Suppressor macrophage treated with lipopolysaccharide for 1 hour (primary cell): ENCODE data around the gene NCOA3.
A peak's percentile ranks its signal among the peaks of the same experiment; 100 is the strongest.

Source experiments
- DNase-seq, 3 donors: peaks; one replicate each; pipeline ENCODE4 v3.0.0-alpha.2; 2020 to 2022

NCOA3 gene

DNA sequence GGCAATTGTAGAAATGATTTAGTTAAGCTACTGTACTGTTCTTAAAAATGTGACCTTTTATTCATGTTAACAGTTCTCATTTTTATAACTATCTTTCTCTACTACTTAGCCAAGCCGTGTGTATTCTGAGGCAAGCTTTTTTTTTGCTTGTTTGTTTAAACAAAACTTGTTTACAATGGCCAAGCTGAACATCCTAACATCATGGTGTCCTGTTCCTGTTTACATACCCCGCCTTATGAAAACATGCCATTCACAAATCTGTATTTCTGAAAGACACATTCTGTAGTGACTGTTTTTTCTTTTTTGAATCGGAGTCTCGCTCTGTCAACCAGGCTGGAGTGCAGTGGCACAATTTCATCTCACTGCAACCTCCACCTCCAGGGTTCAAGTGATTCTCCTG is 140.9 kb downstream of the NCOA3 start:
- no peak for DNase-seq

GRCh38 chr20:47645632-47646031 is 143.9 kb downstream of the NCOA3 start:
- DNase-seq: no peak

GRCh38 chr20:47647994-47648393 is 146.3 kb downstream of the NCOA3 start:
- no peak for DNase-seq

- no peak for DNase-seq
Observed at GRCh38 chr20:47648943-47649342, 147.3 kb downstream of the NCOA3 start.

DNA sequence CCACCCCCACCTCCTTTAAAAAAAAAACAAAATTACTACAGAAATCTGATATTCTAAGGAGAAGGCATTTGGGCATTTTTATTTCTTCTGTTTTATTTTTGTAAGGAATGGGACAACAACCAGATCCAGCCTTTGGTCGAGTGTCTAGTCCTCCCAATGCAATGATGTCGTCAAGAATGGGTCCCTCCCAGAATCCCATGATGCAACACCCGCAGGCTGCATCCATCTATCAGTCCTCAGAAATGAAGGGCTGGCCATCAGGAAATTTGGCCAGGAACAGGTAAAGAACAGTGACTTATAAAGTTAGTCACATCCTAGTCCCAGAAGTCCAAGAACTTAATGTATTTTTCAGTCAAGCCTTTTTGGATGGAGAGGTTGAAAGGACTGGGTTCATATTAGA is 150.6 kb downstream of the NCOA3 start:
- no peak for DNase-seq

DNA sequence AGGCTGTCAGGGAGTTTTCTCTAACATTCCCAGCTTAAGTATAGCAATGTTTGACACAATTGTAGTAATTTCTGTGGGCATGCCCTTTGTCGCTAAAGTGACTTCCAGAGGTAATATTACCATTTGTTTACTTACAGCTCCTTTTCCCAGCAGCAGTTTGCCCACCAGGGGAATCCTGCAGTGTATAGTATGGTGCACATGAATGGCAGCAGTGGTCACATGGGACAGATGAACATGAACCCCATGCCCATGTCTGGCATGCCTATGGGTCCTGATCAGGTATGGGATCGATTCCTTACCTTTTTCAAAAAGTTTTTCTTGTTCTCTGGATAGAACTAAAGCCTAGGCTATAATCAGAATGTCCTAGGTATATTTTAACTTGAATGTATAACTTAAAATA is 151.1 kb downstream of the NCOA3 start:
- no peak for DNase-seq

GRCh38 chr20:47653869-47654268 is 152.2 kb downstream of the NCOA3 start:
- no peak for DNase-seq

DNA sequence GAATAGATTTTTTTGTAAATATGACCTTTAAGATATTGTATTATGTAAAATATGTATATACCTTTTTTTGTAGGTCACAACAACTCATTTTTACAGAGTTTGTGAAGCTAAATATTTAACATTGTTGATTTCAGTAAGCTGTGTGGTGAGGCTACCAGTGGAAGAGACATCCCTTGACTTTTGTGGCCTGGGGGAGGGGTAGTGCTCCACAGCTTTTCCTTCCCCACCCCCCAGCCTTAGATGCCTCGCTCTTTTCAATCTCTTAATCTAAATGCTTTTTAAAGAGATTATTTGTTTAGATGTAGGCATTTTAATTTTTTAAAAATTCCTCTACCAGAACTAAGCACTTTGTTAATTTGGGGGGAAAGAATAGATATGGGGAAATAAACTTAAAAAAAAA is 152.7 kb downstream of the NCOA3 start:
- DNase-seq: no peak

- no peak for DNase-seq
Observed at GRCh38 chr20:47655635-47656034, 153.9 kb downstream of the NCOA3 start.

DNA sequence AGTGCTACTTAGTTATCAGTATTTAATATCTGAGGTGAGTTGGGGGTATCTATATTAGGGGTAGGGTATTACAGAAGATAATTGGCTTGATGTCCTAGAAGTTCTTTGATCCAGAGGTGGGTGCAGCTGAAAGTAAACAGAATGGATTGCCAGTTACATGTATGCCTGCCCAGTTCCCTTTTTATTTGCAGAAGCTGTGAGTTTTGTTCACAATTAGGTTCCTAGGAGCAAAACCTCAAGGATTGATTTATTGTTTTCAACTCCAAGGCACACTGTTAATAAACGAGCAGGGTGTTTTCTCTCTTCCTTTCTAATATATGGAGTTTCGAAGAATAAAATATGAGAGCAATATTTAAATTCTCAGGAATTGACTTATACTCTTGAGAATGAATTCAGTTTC is 154.6 kb downstream of the NCOA3 start:
- peak in 2 of 3 donors; percentile 18 to 39 for DNase-seq

GRCh38 chr20:47659904-47660601 is 158.4 kb downstream of the NCOA3 start:
- no peak for DNase-seq

- DNase-seq: no peak
Observed at GRCh38 chr20:47660602-47660905, 158.9 kb downstream of the NCOA3 start.

DNA sequence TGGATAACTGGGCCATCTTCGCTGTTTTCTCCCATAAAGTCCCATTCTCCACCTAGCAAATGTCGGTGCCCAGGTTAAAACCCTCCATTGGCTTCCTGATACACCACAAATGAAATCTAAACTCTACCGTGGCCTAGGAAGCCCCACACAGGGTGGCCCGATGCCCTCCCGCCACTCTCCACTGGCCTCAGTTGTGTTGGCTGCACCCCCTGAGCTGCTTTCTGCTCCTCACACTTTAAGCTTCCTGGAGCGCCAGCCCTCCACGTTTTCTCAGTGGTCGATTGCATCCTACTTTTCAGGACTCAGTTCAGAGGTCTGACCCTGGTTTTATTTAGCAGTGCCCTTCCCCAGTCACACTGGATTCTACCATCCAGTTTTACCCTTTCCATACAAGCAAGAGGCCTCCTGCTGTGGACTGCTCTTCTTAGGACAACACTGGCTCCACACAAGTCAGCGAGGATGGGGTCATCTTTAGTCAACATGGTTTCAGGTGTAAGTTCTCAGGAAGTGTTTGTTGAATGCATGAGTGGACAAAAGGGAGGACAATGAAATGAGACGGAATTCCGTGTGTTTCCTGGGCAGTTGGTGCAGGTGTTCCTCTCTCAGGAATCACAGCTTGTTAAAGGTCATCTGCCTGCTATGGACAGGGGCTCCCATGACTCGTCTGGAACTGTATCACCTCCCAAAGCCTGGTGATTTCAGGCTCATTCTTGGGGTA is 159.5 kb downstream of the NCOA3 start:
- DNase-seq: no peak

- DNase-seq: no peak
Observed at GRCh38 chr20:47661714-47662113, 160.0 kb downstream of the NCOA3 start.

- DNase-seq: no peak
Observed at GRCh38 chr20:47662483-47663353, 161.0 kb downstream of the NCOA3 start.

GRCh38 chr20:47663354-47664067 is 161.8 kb downstream of the NCOA3 start:
- DNase-seq: peak; percentile 71 to 84 (median 82)

DNA sequence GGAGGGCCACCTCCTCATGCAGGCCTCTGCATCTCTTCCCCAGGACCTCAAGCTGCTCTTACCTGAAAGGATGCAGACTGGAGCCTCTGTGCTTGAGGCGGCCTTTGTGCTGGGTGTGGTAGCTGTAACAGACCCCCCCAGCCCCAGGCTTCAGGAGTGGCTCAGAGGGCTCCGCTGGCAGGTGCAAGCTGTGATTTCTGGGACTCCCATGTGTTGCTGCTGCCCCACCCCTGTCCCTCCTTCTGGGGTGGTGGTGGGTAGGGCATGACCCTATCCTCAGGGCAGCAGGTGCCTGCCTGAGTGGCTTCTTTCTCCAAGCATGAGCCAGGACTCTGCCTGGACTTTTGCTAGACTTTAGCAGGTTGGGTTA is 162.4 kb downstream of the NCOA3 start:
- no peak for DNase-seq

GRCh38 chr20:47664744-47665143 is 163.1 kb downstream of the NCOA3 start:
- DNase-seq: no peak

- no peak for DNase-seq
Observed at GRCh38 chr20:47665221-47665991, 163.7 kb downstream of the NCOA3 start.

- DNase-seq: no peak
Observed at GRCh38 chr20:47666304-47666703, 164.6 kb downstream of the NCOA3 start.

- DNase-seq: no peak
Observed at GRCh38 chr20:47667086-47667485, 165.4 kb downstream of the NCOA3 start.

DNA sequence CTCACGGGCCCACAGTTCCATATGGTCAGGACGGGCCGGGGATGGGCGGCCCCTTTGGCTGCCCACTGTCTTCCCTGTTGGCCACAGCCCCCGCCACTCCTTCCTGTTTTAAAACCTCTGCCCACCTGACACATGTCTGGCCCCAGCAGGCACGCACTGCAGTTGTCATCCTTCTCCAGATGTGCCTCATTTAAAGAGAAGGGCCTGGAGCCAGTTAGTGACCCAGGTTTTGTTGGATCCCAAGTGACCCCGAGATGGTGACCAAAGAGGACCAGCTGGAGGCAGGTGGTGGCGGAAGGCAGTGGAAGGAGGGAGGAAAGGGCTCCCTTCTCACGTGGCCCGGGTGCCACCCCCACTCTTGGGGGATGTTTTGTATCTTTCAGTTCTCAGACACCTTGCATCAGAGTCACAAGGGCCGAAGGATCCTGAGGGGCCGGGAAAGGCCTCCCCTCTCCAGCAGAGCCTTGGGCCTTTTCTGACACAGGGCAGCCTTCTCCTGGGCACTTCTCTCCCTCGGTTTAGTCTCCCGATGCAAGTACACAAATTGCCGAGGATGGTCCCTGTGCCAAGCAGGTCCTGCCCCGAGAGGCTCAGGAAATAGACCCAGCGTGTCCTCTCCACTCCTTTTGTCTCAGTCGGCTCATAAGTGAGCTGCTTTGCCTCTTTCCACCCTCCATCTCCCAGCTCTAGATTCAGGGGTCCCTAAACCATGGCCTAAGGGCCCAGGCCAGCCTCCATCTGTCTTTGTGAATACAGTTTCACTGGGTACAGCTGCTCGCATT is 166.0 kb downstream of the NCOA3 start:
- DNase-seq: no peak
